ENCODE data around the gene CILP2. TPM values are rescaled to one million over a fixed set of nuclear protein-coding genes. Genes with fewer than 3 reads are reported as not detected.

Gene CILP2
- total RNA-seq, 3 donors from 2014 or later, result 0.09 TPM; not detected in 2

- ATAC-seq (no peak), DNase-seq (no peak)
- H3K4me3 ChIP-seq, result no peak overlapping the region
- no peaks in the 10 kb centered on the region for H3K9me3 ChIP-seq
- H3K4me1 ChIP-seq (ENCODE audit: low read depth), result no peaks in the 10 kb centered on the region
- no peak for TF ChIP-seq CTCF (IDR thresholded peaks at IDR 0.05)
- H3K36me3 ChIP-seq (ENCODE audit: low read depth), result no peaks in the 10 kb centered on the region
- intact Hi-C loops (cut with DNase I, micrococcal nuclease), result no loop called here
Observed at GRCh38 chr19:19570571-19570970, 32.5 kb downstream of the CILP2 start.

- ATAC-seq, result no peak
- no peaks in the 10 kb centered on the region for H3K9me3 ChIP-seq
Observed at GRCh38 chr19:19571071-19571786, 33.2 kb downstream of the CILP2 start.

GRCh38 chr19:19575411-19575810 is 37.3 kb downstream of the CILP2 start:
- TF ChIP-seq CTCF (IDR thresholded peaks at IDR 0.05), result no peak
- Histone ChIP-seq H3K4me1 (ENCODE audit: low read depth) (no peaks in the 10 kb centered on the region), H3K9me3 (no peaks in the 10 kb centered on the region), H3K4me3 (no peak overlapping the region), H3K36me3 (ENCODE audit: low read depth) (no peaks in the 10 kb centered on the region)
- DNase-seq (no peak), ATAC-seq (no peak)
- intact Hi-C loops (cut with DNase I, micrococcal nuclease), result no loop called here

More at GRCh38 chr19:19571071-19571786, 33.2 kb downstream of the CILP2 start:
- TF ChIP-seq CTCF (IDR thresholded peaks at IDR 0.05), result no peak
- no peaks in the 10 kb centered on the region for H3K4me1 ChIP-seq (ENCODE audit: low read depth)
- no peak for DNase-seq
- H3K36me3 ChIP-seq (ENCODE audit: low read depth), result no peaks in the 10 kb centered on the region
- no peak overlapping the region for H3K4me3 ChIP-seq
- intact Hi-C loops (cut with DNase I, micrococcal nuclease), result no loop called here

- Histone ChIP-seq H3K4me1 (ENCODE audit: low read depth) (peaks cover 3% of the 10 kb centered on the region), H3K9me3 (no peaks in the 10 kb centered on the region), H3K4me3 (no peak overlapping the region), H3K36me3 (ENCODE audit: low read depth) (no peaks in the 10 kb centered on the region)
- DNase-seq, result no peak
- no peak for TF ChIP-seq CTCF (IDR thresholded peaks at IDR 0.05)
- ATAC-seq, result no peak
- intact Hi-C loops (cut with DNase I, micrococcal nuclease), result no loop called here
Observed at GRCh38 chr19:19578252-19578651, 40.2 kb downstream of the CILP2 start.

GRCh38 chr19:19579533-19580361 is 41.7 kb downstream of the CILP2 start:
- ATAC-seq (no peak), DNase-seq (peak in 1 of 3 donors; percentile 28)
- Histone ChIP-seq H3K36me3 (ENCODE audit: low read depth) (no peaks in the 10 kb centered on the region), H3K4me3 (no peak overlapping the region), H3K9me3 (no peaks in the 10 kb centered on the region), H3K4me1 (ENCODE audit: low read depth) (peaks cover 3% of the 10 kb centered on the region)
- TF ChIP-seq CTCF (IDR thresholded peaks at IDR 0.05), result no peak
- intact Hi-C loops (cut with DNase I, micrococcal nuclease), result no loop called here
